Measurements from ENCODE around the gene CFAP46.

- TF ChIP-seq CTCF (IDR thresholded peaks at IDR 0.05) (no peak), EZH2 (IDR thresholded peaks at IDR 0.05; ENCODE audit: borderline replicate concordance, insufficient read depth, low read depth, low read length, poor library complexity, severe bottlenecking) (no peak)
Observed at GRCh38 chr10:132790934-132791829, 151.2 kb downstream of the CFAP46 start.
